Activated T-helper 2 cell treated with anti-CD3 and anti-CD28 coated beads, Interferon-gamma antibody, Interleukin-2, Interleukin-4, amounts not matched to agents 10 μg/mL and 5 μg/mL and 100 μg/mL, durations not matched to agents 14 hours and 24 hours and 36 hours (primary cell): Measurements from ENCODE around the gene HDLBP. TPM values are rescaled to one million over a fixed set of nuclear protein-coding genes. Genes with fewer than 3 reads are reported as not detected.

Experiments
- total RNA-seq: library from RNA; stranded (reverse); gene quantifications from 2 replicates; pipeline ENCODE4 v1.2.3, GENCODE V29; 2022

Gene HDLBP
- total RNA-seq, 1 donor from 2014 or later: 282 TPM

Other genes starting within 250 kb of the HDLBP start
- gene MTERF4, start 213.4 kb downstream of the HDLBP start, total RNA-seq: 34.4 and 35.4 TPM in 2 replicates
- 72.5 and 75.8 TPM in 2 replicates for gene PASK, start 166.2 kb downstream of the HDLBP start, total RNA-seq
- gene PPP1R7, start 165.2 kb downstream of the HDLBP start, total RNA-seq: 101 and 106 TPM in 2 replicates
- gene ANO7, start 127.0 kb downstream of the HDLBP start, total RNA-seq: 3.5 and 4.3 TPM in 2 replicates
- 231 TPM in 2 replicates for gene SEPTIN2, start 253 bp upstream of the HDLBP start, total RNA-seq
- gene FARP2, start 40.6 kb upstream of the HDLBP start, total RNA-seq: 38.1 and 38.2 TPM in 2 replicates
- gene STK25, start 192.9 kb upstream of the HDLBP start, total RNA-seq: 116 and 122 TPM in 2 replicates
- 0.16 and 0.27 TPM in 2 replicates for gene BOK, start 243.1 kb upstream of the HDLBP start, total RNA-seq